PFSK-1 (cell line): ENCODE results near the gene MMEL1.

Experiments
- FOXP2 ChIP-seq: optimal IDR thresholded peaks from 2 replicates; pipeline ENCODE3; 2011; ENCODE audit warnings: borderline replicate concordance, control low read depth, inconsistent platforms; ENCODE audit not compliant: insufficient read depth; ENCODE audit errors: extremely low read length, extremely low read depth
- POLR2AphosphoS5 ChIP-seq: IDR thresholded peaks from 2 replicates; pipeline ENCODE4 v1.6.1; 2012; ENCODE audit warnings: low read depth, mild to moderate bottlenecking, control low read depth, low read length, moderate library complexity
- SIN3A ChIP-seq: IDR thresholded peaks from 2 replicates; pipeline ENCODE4 v1.6.1; 2012; ENCODE audit warnings: mild to moderate bottlenecking, low read length, moderate library complexity, borderline replicate concordance; ENCODE audit not compliant: insufficient read depth
- TAF1 ChIP-seq: IDR thresholded peaks from 2 replicates; pipeline ENCODE4 v1.6.1; 2012; ENCODE audit warnings: low read length, control low read depth, borderline replicate concordance; ENCODE audit not compliant: insufficient read depth
- TF ChIP-seq, protein P1 (sequence below), 2 experiments: IDR thresholded peaks; 2 replicates each; pipeline versions ENCODE4 v1.6.1 to v1.8.0; 2011 to 2012; ENCODE audit warnings: low read depth in 2 of 2, low read length in 2 of 2, control low read depth in 1 of 2, inconsistent platforms in 1 of 2, mild to moderate bottlenecking in 1 of 2, moderate library complexity in 1 of 2; ENCODE audit not compliant: insufficient read depth in 1 of 2

Gene MMEL1

DNA sequence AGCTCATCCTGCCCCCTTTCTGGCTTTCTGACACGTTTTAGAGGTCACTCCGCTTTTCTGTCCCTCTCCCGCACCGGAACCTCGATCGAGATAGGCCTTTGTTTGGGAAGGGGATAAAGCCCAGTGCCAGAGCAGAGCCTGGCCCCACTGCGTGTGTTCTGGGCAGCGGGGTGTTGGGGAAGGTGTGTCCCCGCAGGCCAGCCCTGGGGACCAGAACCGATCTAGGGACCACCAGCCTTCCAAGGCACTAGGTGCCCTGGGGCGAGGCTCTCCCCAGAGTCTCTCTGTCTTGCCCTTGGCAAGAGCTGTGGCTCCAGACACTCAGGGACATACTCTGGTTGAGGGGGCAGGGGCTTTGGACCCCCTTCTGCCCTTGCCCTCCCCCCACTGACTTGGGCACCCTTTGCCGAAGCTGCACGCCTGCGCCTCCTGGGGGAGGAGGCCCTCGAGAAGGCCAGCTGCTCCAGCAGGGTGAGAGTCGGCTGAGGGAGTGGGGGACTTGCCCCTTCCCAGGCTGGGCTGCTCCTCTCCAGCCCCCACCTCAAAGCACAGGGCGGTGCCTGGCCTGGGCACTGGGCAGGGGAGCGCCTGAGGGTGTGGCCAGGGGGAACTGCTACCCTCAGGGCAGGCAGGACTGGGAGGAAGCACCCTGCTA lies 29.8 kb downstream of the MMEL1 start:
- TF ChIP-seq, protein P1, sequence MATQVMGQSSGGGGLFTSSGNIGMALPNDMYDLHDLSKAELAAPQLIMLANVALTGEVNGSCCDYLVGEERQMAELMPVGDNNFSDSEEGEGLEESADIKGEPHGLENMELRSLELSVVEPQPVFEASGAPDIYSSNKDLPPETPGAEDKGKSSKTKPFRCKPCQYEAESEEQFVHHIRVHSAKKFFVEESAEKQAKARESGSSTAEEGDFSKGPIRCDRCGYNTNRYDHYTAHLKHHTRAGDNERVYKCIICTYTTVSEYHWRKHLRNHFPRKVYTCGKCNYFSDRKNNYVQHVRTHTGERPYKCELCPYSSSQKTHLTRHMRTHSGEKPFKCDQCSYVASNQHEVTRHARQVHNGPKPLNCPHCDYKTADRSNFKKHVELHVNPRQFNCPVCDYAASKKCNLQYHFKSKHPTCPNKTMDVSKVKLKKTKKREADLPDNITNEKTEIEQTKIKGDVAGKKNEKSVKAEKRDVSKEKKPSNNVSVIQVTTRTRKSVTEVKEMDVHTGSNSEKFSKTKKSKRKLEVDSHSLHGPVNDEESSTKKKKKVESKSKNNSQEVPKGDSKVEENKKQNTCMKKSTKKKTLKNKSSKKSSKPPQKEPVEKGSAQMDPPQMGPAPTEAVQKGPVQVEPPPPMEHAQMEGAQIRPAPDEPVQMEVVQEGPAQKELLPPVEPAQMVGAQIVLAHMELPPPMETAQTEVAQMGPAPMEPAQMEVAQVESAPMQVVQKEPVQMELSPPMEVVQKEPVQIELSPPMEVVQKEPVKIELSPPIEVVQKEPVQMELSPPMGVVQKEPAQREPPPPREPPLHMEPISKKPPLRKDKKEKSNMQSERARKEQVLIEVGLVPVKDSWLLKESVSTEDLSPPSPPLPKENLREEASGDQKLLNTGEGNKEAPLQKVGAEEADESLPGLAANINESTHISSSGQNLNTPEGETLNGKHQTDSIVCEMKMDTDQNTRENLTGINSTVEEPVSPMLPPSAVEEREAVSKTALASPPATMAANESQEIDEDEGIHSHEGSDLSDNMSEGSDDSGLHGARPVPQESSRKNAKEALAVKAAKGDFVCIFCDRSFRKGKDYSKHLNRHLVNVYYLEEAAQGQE (IDR thresholded peaks at IDR 0.05; ENCODE audit: insufficient read depth in 1 of 2, low read depth in 2 of 2, low read length in 2 of 2) = no peak
- TF ChIP-seq SIN3A (no peak), POLR2AphosphoS5 (no peak), FOXP2 (no peak), TAF1 (no peak)

DNA sequence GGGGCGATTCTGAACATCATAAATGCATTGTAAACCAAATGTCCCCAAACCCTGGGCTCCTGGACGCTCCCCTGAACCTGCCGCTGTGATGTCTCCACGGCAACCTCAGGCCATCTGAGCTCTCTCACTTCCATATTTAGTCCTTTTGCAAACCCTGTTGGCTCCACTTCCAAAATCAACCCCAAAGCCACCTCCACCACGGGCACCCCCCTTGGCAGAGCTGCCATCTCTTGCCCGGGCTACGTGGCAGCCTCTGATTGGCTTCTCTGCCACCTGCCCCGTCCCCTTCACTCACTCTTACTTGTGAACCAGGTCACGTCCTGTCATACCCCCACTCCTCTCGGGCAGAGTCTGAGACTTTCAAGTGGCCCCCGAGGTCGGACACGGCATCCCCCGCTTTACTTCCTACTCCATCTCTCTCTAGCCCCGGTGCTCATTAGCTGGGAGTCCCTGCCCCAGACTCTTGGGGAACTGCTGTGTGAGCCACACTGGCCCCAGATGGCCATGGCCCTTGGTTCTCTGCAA lies 30.4 kb downstream of the MMEL1 start:
- TF ChIP-seq POLR2AphosphoS5 (no peak), TAF1 (no peak), SIN3A (no peak), FOXP2 (no peak)
- TF ChIP-seq, protein P1 (IDR thresholded peaks at IDR 0.05; ENCODE audit: insufficient read depth in 1 of 2, low read depth in 2 of 2, low read length in 2 of 2) = no peak

DNA sequence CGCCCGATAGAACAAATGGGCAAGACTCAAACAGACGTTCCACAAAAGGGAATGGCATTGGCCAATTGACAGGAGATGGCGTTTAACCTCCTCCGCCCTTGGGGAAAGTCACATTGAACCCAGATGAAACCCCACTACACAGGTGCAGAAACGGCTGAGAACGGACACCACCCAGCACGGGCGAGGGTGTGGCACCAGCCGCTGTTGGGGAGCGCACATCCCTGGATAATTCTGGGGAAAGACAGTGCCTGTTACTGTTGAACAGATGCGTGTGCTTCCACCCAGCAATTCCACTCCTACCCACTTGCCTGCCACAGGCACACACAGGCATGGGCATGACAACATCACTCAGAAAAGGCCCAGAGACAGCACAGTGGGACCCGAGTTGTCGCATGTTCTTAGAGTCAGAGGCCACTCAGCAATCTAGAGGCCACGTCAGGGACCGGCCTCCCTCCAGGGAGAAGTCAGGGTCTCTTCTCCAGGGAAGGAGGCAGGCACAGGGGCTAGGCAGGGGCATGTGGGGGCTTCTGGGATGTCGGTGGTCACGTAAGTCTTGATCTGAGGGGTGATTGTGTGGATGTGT lies 31.0 kb downstream of the MMEL1 start:
- TF ChIP-seq TAF1 (no peak), FOXP2 (no peak), POLR2AphosphoS5 (no peak), SIN3A (no peak)
- TF ChIP-seq, protein P1 (IDR thresholded peaks at IDR 0.05; ENCODE audit: insufficient read depth in 1 of 2, low read depth in 2 of 2, low read length in 2 of 2) = no peak

DNA sequence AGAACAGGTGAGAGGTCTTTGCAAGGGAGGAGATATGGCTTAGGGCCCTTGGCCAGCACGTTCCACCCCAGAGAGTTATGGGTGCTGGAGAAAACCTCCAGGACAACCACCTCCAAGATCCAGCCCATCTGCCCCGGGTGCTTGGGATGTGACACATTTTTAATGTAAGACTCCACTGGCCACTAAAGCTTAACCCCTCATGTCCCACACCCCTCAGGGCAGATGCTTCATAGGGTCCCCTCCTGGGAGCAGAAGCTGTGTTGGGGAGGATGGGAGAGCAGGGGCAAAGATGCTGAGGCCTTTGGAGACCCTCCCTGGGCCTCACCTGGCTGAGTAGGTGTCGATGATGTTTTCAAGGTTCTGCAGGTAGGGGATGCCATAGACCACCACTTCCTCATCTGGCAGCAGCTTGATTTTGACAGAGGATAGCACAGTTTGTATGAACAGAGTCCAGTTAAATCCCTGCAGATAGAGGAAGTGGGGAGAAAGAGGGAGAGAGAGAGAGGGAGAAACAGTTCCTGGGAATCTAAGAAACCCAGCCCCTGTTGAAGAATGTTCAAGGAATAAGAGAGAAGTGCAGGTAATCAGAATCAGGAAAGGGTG lies 34.4 kb downstream of the MMEL1 start:
- TF ChIP-seq POLR2AphosphoS5 (no peak), FOXP2 (no peak), SIN3A (no peak), TAF1 (no peak)
- TF ChIP-seq, protein P1 (IDR thresholded peaks at IDR 0.05; ENCODE audit: insufficient read depth in 1 of 2, low read depth in 2 of 2, low read length in 2 of 2) = no peak
